Neural progenitor cell (in vitro differentiated cells): ENCODE data around the gene DSCAML1. TPM values are rescaled to one million over a fixed set of nuclear protein-coding genes. Genes with fewer than 3 reads are reported as not detected.
"Not testable (repeated sequence)": the region's sequence is repeated elsewhere in the genome, so short reads cannot be mapped to it uniquely, and the experiment has no call there.

ENCODE experiments used
- DNase-seq: peaks from one replicate; pipeline ENCODE4 v3.0.0-alpha.2; 2016; ENCODE audit warnings: low spot score
- H2AFZ ChIP-seq: fragments of 200-600 bp; sonication (generic); replicated peaks from 2 replicates; pipeline ENCODE4 v1.6.1; 2016; ENCODE audit warnings: antibody characterized with exemption
- H3F3A ChIP-seq: fragments of 200-600 bp; sonication (generic); 2 replicates; pipeline ENCODE4 v1.6.1; 2016; ENCODE audit warnings: antibody characterized with exemption, low read depth
- H3K27ac ChIP-seq: fragments of 200-600 bp; sonication (generic); 2 replicates; pipeline ENCODE4 v1.5.1; 2016; ENCODE audit warnings: mild to moderate bottlenecking
- H3K27me3 ChIP-seq: fragments of 200-600 bp; sonication (generic); 2 replicates; pipeline ENCODE4 v1.6.1; 2016; ENCODE audit warnings: mild to moderate bottlenecking, moderate library complexity
- H3K36me3 ChIP-seq: fragments of 200-600 bp; sonication (generic); 2 replicates; pipeline ENCODE4 v1.5.1; 2016
- H3K4me1 ChIP-seq: fragments of 200-600 bp; sonication (generic); 2 replicates; pipeline ENCODE4 v1.6.1; 2016; ENCODE audit warnings: mixed run types
- H3K4me2 ChIP-seq: fragments of 200-600 bp; sonication (generic); 2 replicates; pipeline ENCODE4 v1.6.1; 2016
- H3K4me3 ChIP-seq: fragments of 200-600 bp; sonication (generic); 2 replicates; pipeline ENCODE4 v1.5.1; 2016
- H3K79me2 ChIP-seq: fragments of 200-600 bp; sonication (generic); 2 replicates; pipeline ENCODE4 v1.6.1; 2016; ENCODE audit warnings: low read depth
- H3K9ac ChIP-seq: fragments of 200-600 bp; sonication (generic); 2 replicates; pipeline ENCODE4 v1.6.1; 2016
- H3K9me3 ChIP-seq: fragments of 200-600 bp; sonication (generic); 2 replicates; pipeline ENCODE4 v1.5.1; 2016; ENCODE audit warnings: low read depth
- H4K20me1 ChIP-seq: fragments of 200-600 bp; sonication (generic); 2 replicates; pipeline ENCODE4 v1.6.1; 2016; ENCODE audit warnings: low read depth
- H3K27ac Mint-ChIP-seq: 3 replicates; pipeline ENCODE4 v1.8.0; 2021; ENCODE audit warnings: mixed read lengths
- H3K27me3 Mint-ChIP-seq: 2 replicates; pipeline ENCODE4 v1.8.0; 2022; ENCODE audit warnings: low read depth, mild to moderate bottlenecking, inconsistent platforms, moderate library complexity, mixed read lengths; ENCODE audit not compliant: insufficient read depth
- H3K36me3 Mint-ChIP-seq: 3 replicates; pipeline ENCODE4 v1.8.0; 2021; ENCODE audit warnings: mixed read lengths
- H3K4me1 Mint-ChIP-seq: 3 replicates; pipeline ENCODE4 v1.8.0; 2021; ENCODE audit warnings: mixed read lengths
- H3K4me3 Mint-ChIP-seq: 3 replicates; pipeline ENCODE4 v1.8.0; 2021; ENCODE audit warnings: mild to moderate bottlenecking, moderate library complexity, mixed read lengths
- H3K9me3 Mint-ChIP-seq: 3 replicates; pipeline ENCODE4 v1.8.0; 2020; ENCODE audit warnings: mixed read lengths
- CTCF ChIP-seq: fragments of 200-600 bp; sonication (generic); IDR thresholded peaks from 2 replicates; pipeline ENCODE4 v1.5.1; 2017; ENCODE audit warnings: antibody characterized with exemption, mild to moderate bottlenecking
- EZH2 ChIP-seq: fragments of 200-600 bp; sonication (generic); IDR thresholded peaks from 2 replicates; pipeline ENCODE4 v1.6.1; 2017; ENCODE audit warnings: antibody characterized with exemption, mild to moderate bottlenecking, moderate library complexity
- EZH2phosphoT487 ChIP-seq: fragments of 200-600 bp; sonication (generic); IDR thresholded peaks from 2 replicates; pipeline ENCODE4 v1.6.1; 2017; ENCODE audit warnings: antibody characterized with exemption
- total RNA-seq: library from RNA; depleted of rRNA; stranded (reverse); fragments of >200 nt; gene quantifications from 2 replicates; pipeline ENCODE4 v1.2.3, GENCODE V29; 2015; ENCODE audit warnings: low replicate concordance

The DSCAML1 gene
- total RNA-seq, 1 donor from 2014 or later, result 0.06 TPM

- H3K9me3 ChIP-seq, result no peaks in the 10 kb centered on the region
- DNase-seq, result peak; percentile 56
- H3K9ac ChIP-seq, result no peak overlapping the region
- peaks cover 34% of the 10 kb centered on the region for H3F3A ChIP-seq
- no peaks in the 10 kb centered on the region for H3K36me3 ChIP-seq
- H4K20me1 ChIP-seq, result peaks cover 5% of the 10 kb centered on the region
- TF ChIP-seq CTCF, result no peak
- TF ChIP-seq EZH2, result no peak
- TF ChIP-seq EZH2phosphoT487, result no peak
- Mint-ChIP-seq H3K27ac (peak overlapping the region; percentile 85), H3K4me1 (peaks cover 66% of the 10 kb centered on the region), H3K9me3 (no peaks in the 10 kb centered on the region), H3K4me3 (peak overlapping the region; percentile 68), H3K36me3 (no peaks in the 10 kb centered on the region), H3K27me3 (peaks cover 11% of the 10 kb centered on the region)
- no peak overlapping the region for H2AFZ ChIP-seq
- H3K4me3 ChIP-seq, result no peak overlapping the region
- no peaks in the 10 kb centered on the region for H3K27me3 ChIP-seq
- no peak overlapping the region for H3K27ac ChIP-seq
- peak overlapping the region; percentile 35 for H3K4me2 ChIP-seq
- no peaks in the 10 kb centered on the region for H3K79me2 ChIP-seq
- peaks cover 33% of the 10 kb centered on the region for H3K4me1 ChIP-seq
Measured at GRCh38 chr11:117814766-117815261, 17.8 kb upstream of the DSCAML1 start.

GRCh38 chr11:117814204-117814765, 17.3 kb upstream of the DSCAML1 start:
- DNase-seq, result no peak
- Histone ChIP-seq H3K79me2 (no peaks in the 10 kb centered on the region), H3K4me2 (no peak overlapping the region), H3K4me1 (peaks cover 33% of the 10 kb centered on the region), H3K27me3 (no peaks in the 10 kb centered on the region), H3K4me3 (no peak overlapping the region), H3K9me3 (no peaks in the 10 kb centered on the region), H3K36me3 (no peaks in the 10 kb centered on the region), H4K20me1 (peaks cover 5% of the 10 kb centered on the region), H3K27ac (no peak overlapping the region), H3F3A (peaks cover 34% of the 10 kb centered on the region), H2AFZ (no peak overlapping the region), H3K9ac (no peak overlapping the region)
- H3K27me3 Mint-ChIP-seq, result peaks cover 14% of the 10 kb centered on the region
- H3K9me3 Mint-ChIP-seq, result no peaks in the 10 kb centered on the region
- peaks cover 69% of the 10 kb centered on the region for H3K4me1 Mint-ChIP-seq
- H3K36me3 Mint-ChIP-seq, result no peaks in the 10 kb centered on the region
- TF ChIP-seq CTCF (no peak), EZH2phosphoT487 (no peak), EZH2 (no peak)
- H3K4me3 Mint-ChIP-seq, result peak overlapping the region; percentile 52
- H3K27ac Mint-ChIP-seq, result peak overlapping the region; percentile 22

GRCh38 chr11:117810056-117810451, 13.0 kb upstream of the DSCAML1 start:
- H3K36me3 Mint-ChIP-seq, H3K4me2 ChIP-seq, H3K27ac ChIP-seq: not testable (repeated sequence)

More at GRCh38 chr11:117810056-117810451, 13.0 kb upstream of the DSCAML1 start:
- peaks cover 12% of the 10 kb centered on the region for H3F3A ChIP-seq
- not testable (repeated sequence) for H3K4me1 ChIP-seq, H4K20me1 ChIP-seq, H3K4me3 ChIP-seq, H2AFZ ChIP-seq, H3K9ac ChIP-seq, H3K4me3 Mint-ChIP-seq, H3K36me3 ChIP-seq, H3K9me3 Mint-ChIP-seq, H3K79me2 ChIP-seq, H3K9me3 ChIP-seq, DNase-seq
- Mint-ChIP-seq H3K27me3 (peaks cover 23% of the 10 kb centered on the region), H3K27ac (peak overlapping the region; percentile 1), H3K4me1 (peaks cover 43% of the 10 kb centered on the region)
- peaks cover 13% of the 10 kb centered on the region for H3K27me3 ChIP-seq
